NB4 (cell line): ENCODE measurements around the gene IQGAP2.

Experiments
- DNase-seq: peaks from one replicate; pipeline ENCODE4 v3.0.0; 2010; ENCODE audit warnings: low read depth
- H3K4me3 ChIP-seq: one replicate; pipeline ENCODE4 v1.5.1; 2011; ENCODE audit warnings: mild to moderate bottlenecking, low read depth, low read length, moderate library complexity
- CTCF ChIP-seq: IDR thresholded peaks from one replicate; pipeline ENCODE4 v1.5.1; 2012; ENCODE audit warnings: low read depth, low read length
- MAX ChIP-seq: IDR thresholded peaks from 2 replicates; pipeline ENCODE4 v1.6.1; 2011; ENCODE audit warnings: low read depth, low read length
- MYC ChIP-seq: IDR thresholded peaks from 2 replicates; pipeline ENCODE4 v1.6.1; 2011; ENCODE audit warnings: low read depth, low read length
- POLR2A ChIP-seq: IDR thresholded peaks from 2 replicates; pipeline ENCODE4 v1.6.1; 2011; ENCODE audit warnings: mild to moderate bottlenecking; ENCODE audit not compliant: insufficient read length; ENCODE audit errors: extremely low read depth

Gene IQGAP2

GRCh38 chr5:76408104-76408654, 5.1 kb downstream of the IQGAP2 start:
- TF ChIP-seq MAX (no peak), POLR2A (no peak), MYC (no peak), CTCF (no peak)
- peak overlapping the region; percentile 34 for H3K4me3 ChIP-seq
- DNase-seq, result peak; percentile 66

GRCh38 chr5:76412511-76412910, 9.4 kb downstream of the IQGAP2 start:
- no peak for DNase-seq
- TF ChIP-seq CTCF (no peak), MYC (no peak), MAX (no peak), POLR2A (no peak)
- no peak overlapping the region for H3K4me3 ChIP-seq

- TF ChIP-seq POLR2A (no peak), MYC (peak; percentile 42; the same call in 1 of the 2 replicates)
- H3K4me3 ChIP-seq, result no peak overlapping the region
- peak; percentile 92 for DNase-seq
Observed at GRCh38 chr5:76413746-76414145, 10.7 kb downstream of the IQGAP2 start.

GRCh38 chr5:76414788-76415187, 11.7 kb downstream of the IQGAP2 start:
- TF ChIP-seq POLR2A (no peak), MYC (no peak), CTCF (no peak), MAX (no peak)
- DNase-seq, result no peak
- H3K4me3 ChIP-seq, result no peak overlapping the region

- no peak for DNase-seq
- no peak for TF ChIP-seq MYC
- TF ChIP-seq CTCF, result no peak
- TF ChIP-seq POLR2A, result no peak
- no peak for TF ChIP-seq MAX
- H3K4me3 ChIP-seq, result no peak overlapping the region
Observed at GRCh38 chr5:76415855-76416254, 12.8 kb downstream of the IQGAP2 start.

- TF ChIP-seq CTCF (no peak), MAX (no peak), POLR2A (no peak), MYC (no peak)
- no peak overlapping the region for H3K4me3 ChIP-seq
- DNase-seq, result no peak
Observed at GRCh38 chr5:76419597-76420298, 16.7 kb downstream of the IQGAP2 start.
